Placental epithelial cell (primary cell): ENCODE results near the gene CABS1. TPM values are rescaled to one million over a fixed set of nuclear protein-coding genes. Genes with fewer than 3 reads are reported as not detected.

Experiments
- total RNA-seq: library from RNA; depleted of rRNA; stranded (reverse); fragments of >200 nt; gene quantifications from 2 replicates; pipeline ENCODE4 v1.2.3, GENCODE V29; 2012

Gene CABS1
- total RNA-seq: not detected in 2 replicates

GRCh38 chr4:70334681-70335080, at the start of gene CABS1:
Gene CABS1, plus strand, starts transcription at chr4:70334981. Its CDS starts 59 bp downstream, at chr4:70335040.

GRCh38 chr4:70360460-70360859, 25.7 kb downstream of the CABS1 start, which contains the start of gene SMR3A:
Gene SMR3A, plus strand, starts transcription at chr4:70360760. Its CDS starts 1,356 bp downstream, at chr4:70362116.

GRCh38 chr4:70382691-70383181, 48.0 kb downstream of the CABS1 start, which contains the start of gene SMR3B:
Gene SMR3B, plus strand, starts transcription at chr4:70383131. Its CDS starts 1,380 bp downstream, at chr4:70384511.

Other genes starting within 250 kb of the CABS1 start
- gene PRR27, start 180.7 kb upstream of the CABS1 start, total RNA-seq: not detected in 2 replicates
- gene ODAM, start 139.3 kb upstream of the CABS1 start, total RNA-seq: 1.2 and 2.0 TPM in 2 replicates
- not detected in 2 replicates for gene FDCSP, start 108.9 kb upstream of the CABS1 start, total RNA-seq
- not detected in 2 replicates for gene CSN3, start 92.4 kb upstream of the CABS1 start, total RNA-seq
- not detected in 2 replicates for gene SMR3A, start 25.8 kb downstream of the CABS1 start, total RNA-seq
- not detected in 2 replicates for gene SMR3B, start 48.1 kb downstream of the CABS1 start, total RNA-seq
- not detected in 2 replicates for gene OPRPN, start 63.0 kb downstream of the CABS1 start, total RNA-seq
- not detected in 2 replicates for gene MUC7, start 137.2 kb downstream of the CABS1 start, total RNA-seq
- gene AMTN, start 183.6 kb downstream of the CABS1 start, total RNA-seq: not detected in 2 replicates